ENCODE measurements around the gene MBNL1. TPM values are rescaled to one million over a fixed set of nuclear protein-coding genes. Genes with fewer than 3 reads are reported as not detected.
A peak's percentile ranks its signal among the peaks of the same experiment; 100 is the strongest.

The MBNL1 gene
- total and polyA plus RNA-seq, 3 donors from 2014 or later: 36.5 to 167 (median 145) TPM

DNA sequence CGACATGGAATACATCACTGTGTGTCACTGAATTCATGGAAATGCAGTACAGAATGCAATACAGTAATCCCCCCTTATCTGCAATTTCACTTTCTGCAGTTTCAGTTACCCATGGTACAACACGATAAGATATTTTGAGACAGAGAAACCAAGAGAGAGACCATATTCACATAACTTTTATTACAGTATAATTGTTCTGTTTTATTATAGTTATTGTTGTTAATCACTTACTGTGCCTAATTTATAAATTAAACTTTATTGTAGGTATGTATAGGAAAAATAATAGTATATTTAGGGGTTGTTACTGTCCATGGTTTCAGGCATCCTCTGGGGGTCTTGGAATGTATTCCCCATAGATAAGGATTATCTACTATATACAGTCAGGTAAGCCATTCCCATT, 61.8 kb downstream of the MBNL1 start:
- intact Hi-C loops (cut with DNase I; ENCODE audit: low total_unique reads): no loop called here
- 61 to 67% methylated on average over 2 of the region's 2 CpGs for WGBS, 2 donors
- H3K27me3 ChIP-seq: no peaks in the 10 kb centered on the region
- TF ChIP-seq POLR2A (IDR thresholded peaks at IDR 0.05): no peak
- TF ChIP-seq, protein P1, sequence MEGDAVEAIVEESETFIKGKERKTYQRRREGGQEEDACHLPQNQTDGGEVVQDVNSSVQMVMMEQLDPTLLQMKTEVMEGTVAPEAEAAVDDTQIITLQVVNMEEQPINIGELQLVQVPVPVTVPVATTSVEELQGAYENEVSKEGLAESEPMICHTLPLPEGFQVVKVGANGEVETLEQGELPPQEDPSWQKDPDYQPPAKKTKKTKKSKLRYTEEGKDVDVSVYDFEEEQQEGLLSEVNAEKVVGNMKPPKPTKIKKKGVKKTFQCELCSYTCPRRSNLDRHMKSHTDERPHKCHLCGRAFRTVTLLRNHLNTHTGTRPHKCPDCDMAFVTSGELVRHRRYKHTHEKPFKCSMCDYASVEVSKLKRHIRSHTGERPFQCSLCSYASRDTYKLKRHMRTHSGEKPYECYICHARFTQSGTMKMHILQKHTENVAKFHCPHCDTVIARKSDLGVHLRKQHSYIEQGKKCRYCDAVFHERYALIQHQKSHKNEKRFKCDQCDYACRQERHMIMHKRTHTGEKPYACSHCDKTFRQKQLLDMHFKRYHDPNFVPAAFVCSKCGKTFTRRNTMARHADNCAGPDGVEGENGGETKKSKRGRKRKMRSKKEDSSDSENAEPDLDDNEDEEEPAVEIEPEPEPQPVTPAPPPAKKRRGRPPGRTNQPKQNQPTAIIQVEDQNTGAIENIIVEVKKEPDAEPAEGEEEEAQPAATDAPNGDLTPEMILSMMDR (IDR thresholded peaks at IDR 0.05): no peak
- no peak overlapping the region for H3K4me3 ChIP-seq
- no peaks in the 10 kb centered on the region for H3K36me3 ChIP-seq (ENCODE audit: low read depth, missing control alignments)
- DNase-seq: no peak
- H3K9me3 ChIP-seq: no peaks in the 10 kb centered on the region
- H3K4me1 ChIP-seq: peaks cover 12% of the 10 kb centered on the region
- peak overlapping the region in 1 of 2 donors; percentile 3 for H3K27ac ChIP-seq

DNA sequence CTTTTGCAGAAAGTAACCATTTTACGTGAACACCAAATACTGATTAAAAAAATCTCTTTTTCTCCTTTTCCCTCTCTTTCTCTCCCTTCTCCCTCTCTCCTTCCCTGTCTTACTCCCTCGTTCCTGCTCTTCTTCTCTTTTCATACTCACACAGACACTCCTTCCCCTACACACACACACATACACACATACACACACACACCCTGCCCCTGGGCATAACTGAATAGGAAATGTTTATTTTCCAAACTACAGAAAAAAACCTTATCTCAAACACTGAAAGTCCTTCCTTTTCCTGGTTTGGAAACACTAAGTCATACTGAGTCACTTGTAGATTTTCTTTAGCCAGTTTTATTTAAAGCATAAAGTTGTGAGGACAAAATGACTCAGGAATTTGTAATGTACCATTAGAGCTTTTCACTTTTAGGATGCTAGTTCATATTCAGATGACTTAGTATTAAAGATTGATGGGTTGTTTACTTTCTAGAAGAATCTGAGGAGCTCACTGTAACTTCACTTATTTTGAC, 62.4 kb downstream of the MBNL1 start:
- no peak overlapping the region for H3K4me3 ChIP-seq
- H3K4me1 ChIP-seq: peaks cover 12% of the 10 kb centered on the region
- H3K9me3 ChIP-seq: no peaks in the 10 kb centered on the region
- H3K36me3 ChIP-seq (ENCODE audit: low read depth, missing control alignments): no peaks in the 10 kb centered on the region
- TF ChIP-seq POLR2A (IDR thresholded peaks at IDR 0.05): no peak
- TF ChIP-seq, protein P1 (IDR thresholded peaks at IDR 0.05): no peak
- DNase-seq: no peak
- intact Hi-C loops (cut with DNase I; ENCODE audit: low total_unique reads): no loop called here
- H3K27me3 ChIP-seq: no peaks in the 10 kb centered on the region
- WGBS, 2 donors: 58 to 60% methylated on average over 2 of the region's 2 CpGs
- H3K27ac ChIP-seq: peak overlapping the region in 1 of 2 donors; percentile 3

DNA sequence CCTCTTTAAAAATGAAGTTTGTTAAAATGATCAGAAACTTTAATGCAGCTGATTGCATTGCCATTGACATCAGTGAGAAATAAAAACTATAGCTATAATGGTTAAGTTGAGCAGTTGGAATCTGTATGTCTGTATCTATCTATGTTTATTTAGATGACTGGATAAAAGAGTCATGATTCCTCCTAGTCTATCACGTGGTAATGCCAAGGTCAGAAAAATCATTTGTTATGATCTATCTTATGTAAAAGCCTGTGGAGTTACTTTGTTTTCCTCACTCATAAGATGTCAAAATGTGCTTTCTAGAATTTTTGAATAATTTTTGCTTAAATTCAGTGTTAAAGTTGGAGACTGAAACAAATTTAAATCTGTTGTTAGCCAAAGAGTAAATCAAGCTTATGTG, 63.3 kb downstream of the MBNL1 start:
- 33 to 43% methylated on average over 1 of the region's 1 CpG for WGBS, 2 donors
- intact Hi-C loops (cut with DNase I; ENCODE audit: low total_unique reads): no loop called here
- Histone ChIP-seq H3K27ac (no peak overlapping the region), H3K9me3 (no peaks in the 10 kb centered on the region), H3K27me3 (no peaks in the 10 kb centered on the region), H3K4me1 (peaks cover 12% of the 10 kb centered on the region), H3K4me3 (no peak overlapping the region), H3K36me3 (ENCODE audit: low read depth, missing control alignments) (no peaks in the 10 kb centered on the region)
- TF ChIP-seq POLR2A (IDR thresholded peaks at IDR 0.05): no peak
- TF ChIP-seq, protein P1 (IDR thresholded peaks at IDR 0.05): no peak
- DNase-seq: no peak

DNA sequence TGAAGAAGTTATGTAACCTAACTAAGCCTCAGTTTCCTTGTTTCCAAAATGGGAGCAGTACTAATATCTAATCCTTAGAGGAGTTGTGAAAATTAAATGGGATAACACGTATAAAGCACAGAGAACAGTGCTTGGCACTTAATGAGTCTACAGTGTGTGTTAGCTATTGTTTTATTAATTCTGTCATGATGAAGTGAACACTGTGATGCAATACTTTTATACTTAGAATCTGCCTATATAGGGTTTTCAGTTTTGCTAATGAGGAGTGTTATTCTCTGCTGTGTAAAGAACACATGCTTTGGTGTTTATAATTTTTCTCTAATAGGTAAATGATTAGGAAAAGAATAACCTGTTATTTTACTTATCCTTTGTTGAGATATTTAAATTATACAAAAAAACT, 65.2 kb downstream of the MBNL1 start:
- Histone ChIP-seq H3K4me3 (no peak overlapping the region), H3K27me3 (no peaks in the 10 kb centered on the region), H3K27ac (no peak overlapping the region), H3K36me3 (ENCODE audit: low read depth, missing control alignments) (no peaks in the 10 kb centered on the region), H3K4me1 (peaks cover 12% of the 10 kb centered on the region), H3K9me3 (no peaks in the 10 kb centered on the region)
- TF ChIP-seq POLR2A (IDR thresholded peaks at IDR 0.05): no peak
- TF ChIP-seq, protein P1 (IDR thresholded peaks at IDR 0.05): no peak
- WGBS, 2 donors: 91 to 97% methylated on average over 1 of the region's 1 CpG
- intact Hi-C loops (cut with DNase I; ENCODE audit: low total_unique reads): no loop called here
- DNase-seq: no peak

DNA sequence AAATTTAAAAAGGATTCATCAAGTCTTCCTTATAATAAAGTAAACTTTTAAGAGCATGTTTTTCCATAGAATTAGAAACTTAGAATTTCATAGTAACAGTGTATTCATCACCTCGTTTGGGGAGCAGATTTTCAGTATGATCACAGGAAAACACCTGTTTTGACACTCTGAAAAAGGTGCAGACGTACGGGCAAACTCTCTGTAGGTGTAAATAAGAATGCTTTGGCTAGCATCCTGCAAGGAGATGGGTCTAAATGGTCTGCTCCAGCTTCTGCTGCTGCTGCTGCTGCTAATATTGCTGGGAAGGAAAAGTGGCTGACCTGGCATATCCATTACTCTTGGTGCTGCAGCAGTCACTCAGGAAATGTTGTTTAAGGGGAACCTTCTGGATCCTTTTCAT, 66.0 kb downstream of the MBNL1 start:
- Histone ChIP-seq H3K36me3 (ENCODE audit: low read depth, missing control alignments) (no peaks in the 10 kb centered on the region), H3K9me3 (no peaks in the 10 kb centered on the region), H3K4me3 (no peak overlapping the region), H3K27me3 (no peaks in the 10 kb centered on the region), H3K27ac (no peak overlapping the region), H3K4me1 (peaks cover 12% of the 10 kb centered on the region)
- TF ChIP-seq POLR2A (IDR thresholded peaks at IDR 0.05): no peak
- TF ChIP-seq, protein P1 (IDR thresholded peaks at IDR 0.05): no peak
- 78 to 93% methylated on average over 3 of the region's 3 CpGs for WGBS, 2 donors
- no peak for DNase-seq
- intact Hi-C loops (cut with DNase I; ENCODE audit: low total_unique reads): no loop called here

Data from testis (tissue), 3 donors.